ENCODE data around the gene TBC1D5.

- TF ChIP-seq CTCF (IDR thresholded peaks at IDR 0.05), result no peak
- TF ChIP-seq EZH2 (IDR thresholded peaks at IDR 0.05; ENCODE audit: borderline replicate concordance, insufficient read depth, low read depth, low read length, poor library complexity, severe bottlenecking), result no peak
Measured at GRCh38 chr3:17707813-17708543, 34.5 kb downstream of the TBC1D5 start.

Measured in B cell (primary cell).